Fibroblast of lung (primary cell): Measurements from ENCODE around the gene B2M.

Experiments used
- EZH2 ChIP-seq: IDR thresholded peaks from 2 replicates; pipeline ENCODE4 v1.5.1; 2012; ENCODE audit warnings: low read length, control low read depth, mild to moderate bottlenecking; ENCODE audit errors: missing control alignments
- TF ChIP-seq, protein P1 (sequence below), 2 donors: IDR thresholded peaks in 1 of 2; conservative IDR thresholded peaks in 1 of 2; 1 replicate in 1 of 2; 2 replicates in 1 of 2; pipeline ENCODE4 v1.5.1; 2011 to 2012; ENCODE audit warnings: low read length in 2 of 2, control low read depth in 1 of 2, inconsistent platforms in 1 of 2, low read depth in 1 of 2, mild to moderate bottlenecking in 1 of 2

DNA sequence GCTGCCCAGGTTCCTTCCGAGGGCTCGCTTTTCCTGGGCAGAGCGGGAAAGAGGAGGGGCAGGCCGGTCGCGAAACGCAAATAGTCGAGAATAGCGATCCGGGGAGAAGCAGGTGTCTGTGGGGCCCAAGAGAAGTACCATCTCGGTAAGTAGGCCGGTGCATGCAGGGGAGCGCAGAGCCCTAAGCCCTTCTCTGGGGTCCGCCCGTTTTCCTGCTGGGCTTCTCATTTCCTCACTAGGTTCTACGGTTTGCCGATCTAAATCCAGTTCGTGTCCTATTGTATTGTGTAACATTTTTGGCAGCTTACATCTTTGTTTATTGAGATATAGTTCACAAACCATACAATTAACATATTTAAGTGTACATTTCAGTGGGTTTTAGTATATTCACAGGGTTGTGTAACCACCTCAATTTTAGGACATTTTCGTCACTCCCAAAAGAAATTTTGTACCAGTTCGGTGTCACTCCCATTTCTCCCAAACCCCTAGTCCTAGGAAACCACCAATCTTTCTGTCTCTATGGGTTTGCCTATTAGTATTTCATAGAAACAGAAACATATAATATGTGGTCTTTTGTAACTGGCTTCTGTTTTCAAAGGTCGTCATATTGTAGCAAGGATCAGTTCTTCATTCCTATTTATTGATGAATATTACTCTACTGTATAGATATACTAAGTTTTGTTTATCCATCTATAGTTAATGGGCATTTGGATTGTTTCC is 18.3 kb downstream of the B2M start:
- TF ChIP-seq, protein P1, sequence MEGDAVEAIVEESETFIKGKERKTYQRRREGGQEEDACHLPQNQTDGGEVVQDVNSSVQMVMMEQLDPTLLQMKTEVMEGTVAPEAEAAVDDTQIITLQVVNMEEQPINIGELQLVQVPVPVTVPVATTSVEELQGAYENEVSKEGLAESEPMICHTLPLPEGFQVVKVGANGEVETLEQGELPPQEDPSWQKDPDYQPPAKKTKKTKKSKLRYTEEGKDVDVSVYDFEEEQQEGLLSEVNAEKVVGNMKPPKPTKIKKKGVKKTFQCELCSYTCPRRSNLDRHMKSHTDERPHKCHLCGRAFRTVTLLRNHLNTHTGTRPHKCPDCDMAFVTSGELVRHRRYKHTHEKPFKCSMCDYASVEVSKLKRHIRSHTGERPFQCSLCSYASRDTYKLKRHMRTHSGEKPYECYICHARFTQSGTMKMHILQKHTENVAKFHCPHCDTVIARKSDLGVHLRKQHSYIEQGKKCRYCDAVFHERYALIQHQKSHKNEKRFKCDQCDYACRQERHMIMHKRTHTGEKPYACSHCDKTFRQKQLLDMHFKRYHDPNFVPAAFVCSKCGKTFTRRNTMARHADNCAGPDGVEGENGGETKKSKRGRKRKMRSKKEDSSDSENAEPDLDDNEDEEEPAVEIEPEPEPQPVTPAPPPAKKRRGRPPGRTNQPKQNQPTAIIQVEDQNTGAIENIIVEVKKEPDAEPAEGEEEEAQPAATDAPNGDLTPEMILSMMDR (conservative IDR thresholded peaks at IDR 0.05 in 1 of 2, IDR thresholded peaks at IDR 0.05 in 1 of 2; ENCODE audit: low read depth in 1 of 2, low read length in 2 of 2): no peak
- TF ChIP-seq EZH2: no peak
